Globus pallidus (tissue), 1 donor: ENCODE data around the gene NRG2.

Experiments used
- DNase-seq: peaks from one replicate; pipeline ENCODE4 v3.0.0-alpha.2; 2015; ENCODE audit warnings: low spot score

Gene NRG2

DNA sequence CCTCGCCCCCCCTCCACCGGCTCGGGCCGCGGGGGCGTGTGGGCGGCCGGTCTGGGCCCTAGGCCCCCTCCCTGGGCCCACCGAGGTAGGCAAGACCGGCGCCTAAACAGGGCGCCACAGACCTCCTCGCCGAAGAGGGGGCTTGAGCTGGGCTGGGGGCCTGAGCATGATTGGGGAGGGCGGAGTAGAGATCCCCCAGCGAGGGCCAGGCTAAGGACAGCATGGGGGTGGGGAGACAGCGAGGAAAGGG lies 138.6 kb downstream of the NRG2 start:
- no peak for DNase-seq

DNA sequence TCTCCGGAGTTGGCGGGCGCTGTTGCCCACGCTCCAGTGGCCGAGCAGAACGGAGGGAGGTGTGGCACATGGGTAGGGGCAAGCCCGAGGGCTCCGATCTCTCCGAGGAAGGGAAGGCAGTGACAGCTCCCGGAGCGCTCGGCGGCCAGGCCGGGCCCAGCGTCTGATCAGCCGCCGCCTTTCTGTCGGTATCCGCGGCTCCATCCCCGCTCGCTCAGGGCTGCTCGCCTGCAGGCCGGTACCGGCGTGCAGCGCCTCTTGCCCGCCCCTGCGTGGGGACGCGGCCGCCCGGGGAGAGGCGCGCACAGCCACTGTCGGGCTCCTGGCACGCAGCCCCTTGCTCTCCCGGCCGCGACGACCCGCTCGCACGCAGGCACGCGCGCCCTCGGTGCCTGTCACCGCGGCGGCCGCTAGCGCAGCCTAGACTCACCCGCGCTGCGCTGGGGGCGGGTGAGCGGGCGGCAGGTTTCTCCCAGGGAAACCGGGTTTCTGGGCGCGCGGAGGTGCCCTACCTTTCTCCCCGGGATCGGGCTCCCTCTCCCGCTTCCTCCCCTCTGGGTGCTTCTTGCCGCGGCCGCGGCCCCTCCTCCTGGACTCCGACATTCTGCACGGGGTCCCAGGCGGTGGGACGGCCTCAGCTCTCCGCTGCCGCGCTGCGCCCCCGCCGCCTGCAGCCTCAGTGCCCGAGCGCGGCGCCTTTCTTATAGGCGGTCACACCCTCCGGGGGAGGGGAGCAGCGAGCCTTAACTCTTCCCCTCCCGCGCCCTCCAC lies 139.1 kb downstream of the NRG2 start:
- peak; percentile 42 for DNase-seq

DNA sequence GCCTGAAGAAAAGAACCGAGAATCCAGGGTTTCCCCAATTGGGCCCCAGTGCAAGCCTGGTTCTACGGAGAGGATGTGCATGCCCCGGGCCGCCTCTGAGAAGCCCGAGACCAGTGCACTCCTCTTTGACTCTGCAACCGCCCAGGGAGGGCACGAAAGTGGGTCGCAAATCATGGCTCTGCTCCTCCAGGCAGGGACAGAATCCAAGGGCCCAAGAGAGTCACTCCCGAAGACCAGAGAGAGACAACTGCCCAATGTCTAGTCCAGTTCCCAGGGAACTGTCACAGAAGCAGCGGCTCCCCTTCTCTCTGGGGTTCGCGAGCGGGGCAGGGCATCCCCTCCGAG lies 139.7 kb downstream of the NRG2 start:
- DNase-seq, result no peak

DNA sequence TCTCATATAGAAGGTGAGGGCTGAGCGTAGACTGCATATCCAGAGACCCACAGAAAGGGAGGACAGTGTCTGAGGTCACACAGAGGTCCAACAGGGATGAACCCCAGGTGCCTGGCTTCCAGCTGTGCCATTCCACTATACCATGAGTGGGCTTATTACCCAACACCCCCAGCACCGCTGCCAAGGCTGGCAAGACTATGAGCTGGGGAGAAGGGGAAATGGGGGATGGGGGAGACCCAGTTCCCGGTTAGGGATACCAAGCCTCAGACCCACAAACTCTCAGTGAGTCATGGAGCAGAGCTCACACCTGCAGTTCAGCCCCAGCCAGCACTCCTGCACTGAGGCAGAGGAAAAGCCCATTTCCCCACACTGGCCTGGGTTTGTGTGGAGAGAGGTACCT lies 141.1 kb downstream of the NRG2 start:
- DNase-seq, result no peak

DNA sequence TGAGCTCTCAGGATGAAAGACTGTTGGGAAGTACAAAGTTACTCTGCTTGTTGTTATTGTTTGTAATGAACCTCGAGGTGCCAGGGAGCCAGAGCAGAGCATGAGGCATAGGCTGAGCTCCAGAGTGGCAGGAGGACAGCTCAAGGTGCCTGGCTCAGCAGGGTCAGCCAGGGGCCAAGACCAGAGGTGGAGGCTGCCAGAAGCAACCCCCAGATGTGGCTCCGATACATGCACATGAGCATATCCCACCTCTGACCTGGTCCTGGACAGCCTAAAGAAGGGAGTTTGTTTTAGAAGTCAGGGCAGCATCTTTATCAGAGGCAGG lies 141.9 kb downstream of the NRG2 start:
- DNase-seq, result no peak

DNA sequence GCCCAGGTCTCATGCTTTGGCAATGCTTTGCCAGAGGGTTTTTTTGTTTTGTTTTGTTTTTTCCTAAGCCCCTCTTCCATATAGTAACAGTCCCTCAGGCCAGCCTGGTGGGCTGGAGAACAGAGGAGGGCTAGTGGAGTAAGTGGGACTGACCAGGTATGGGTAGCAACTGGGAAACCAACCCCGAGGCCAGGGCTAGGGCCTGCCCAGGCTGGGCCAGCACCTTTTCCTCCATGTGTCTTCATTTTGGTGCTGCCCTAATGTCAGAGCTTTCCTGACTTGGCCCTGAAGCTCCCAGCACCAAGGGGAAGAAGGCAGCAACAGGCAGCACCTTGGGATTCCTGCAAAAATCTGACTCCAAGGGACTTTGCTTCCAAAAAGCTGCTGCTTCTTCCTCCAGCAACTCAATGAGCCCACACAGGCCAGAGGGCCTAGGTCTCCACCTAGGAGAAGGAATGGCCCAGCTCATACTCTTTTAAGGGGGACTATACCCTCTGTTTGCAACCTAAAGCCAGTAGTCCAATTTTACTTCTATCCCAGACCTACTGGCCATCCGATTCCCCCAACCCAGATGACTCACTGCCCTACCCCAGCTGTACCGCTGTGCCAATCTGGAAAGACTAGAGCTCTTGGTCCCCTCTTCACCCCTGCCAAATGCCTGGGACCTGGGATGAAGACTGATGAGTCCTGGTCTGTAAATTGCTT lies 142.4 kb downstream of the NRG2 start:
- DNase-seq, result no peak

DNA sequence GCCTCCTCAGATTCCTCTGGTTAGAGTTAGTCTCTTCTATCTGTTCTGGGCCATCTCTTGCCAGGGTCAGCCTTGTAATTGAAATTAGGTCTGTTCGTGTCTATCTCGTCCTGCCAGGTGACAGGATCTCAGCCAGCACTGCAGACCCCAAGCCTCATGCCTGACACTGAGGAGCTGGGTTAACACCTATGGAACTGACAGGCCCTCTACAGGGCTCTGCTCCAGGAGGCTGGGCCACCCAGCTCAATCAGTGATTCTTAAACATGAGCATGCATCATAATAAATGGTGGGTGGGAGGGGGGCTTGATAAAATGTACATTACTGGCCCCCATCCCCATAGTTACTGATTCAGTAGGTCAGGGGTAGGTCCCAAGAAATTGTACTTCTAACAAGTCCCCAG lies 144.1 kb downstream of the NRG2 start:
- DNase-seq, result no peak

DNA sequence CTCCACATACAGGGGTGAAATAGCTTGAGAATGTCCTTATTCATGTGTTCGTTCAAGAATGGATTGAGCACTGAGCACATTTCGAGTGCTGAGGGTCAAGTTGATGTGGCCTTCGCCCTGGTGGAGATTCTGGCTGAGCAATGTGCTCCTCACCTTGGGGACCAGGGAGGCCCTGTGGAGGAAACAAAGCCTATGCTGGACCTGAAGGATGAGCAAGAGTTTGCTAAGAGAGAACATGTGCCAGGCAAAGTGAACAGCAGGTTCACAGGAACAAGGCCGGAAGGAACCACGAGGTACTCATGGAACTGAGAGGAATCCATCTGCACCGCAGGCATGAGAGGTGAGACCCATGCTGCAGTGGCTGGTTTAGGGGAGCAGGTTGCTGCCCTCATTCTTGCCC lies 145.1 kb downstream of the NRG2 start:
- no peak for DNase-seq

DNA sequence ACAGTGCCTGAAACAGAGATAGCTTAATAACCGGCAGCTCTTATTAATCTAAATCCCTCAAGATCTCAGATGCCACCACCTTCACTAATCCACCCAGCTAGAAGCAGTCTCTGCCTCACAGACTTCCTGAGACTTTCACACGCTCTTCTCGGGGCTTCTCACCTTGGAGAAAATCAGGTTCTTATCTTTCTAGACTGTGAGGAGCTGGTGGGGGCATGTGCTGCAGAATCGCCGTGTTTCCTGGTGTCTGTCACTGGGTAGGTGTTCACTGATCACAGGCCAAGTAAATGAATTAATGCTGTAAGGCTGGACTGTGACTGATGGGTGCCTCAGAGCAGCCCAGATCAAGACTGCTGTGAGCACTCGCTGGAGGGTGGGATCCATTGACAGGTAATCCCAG lies 145.8 kb downstream of the NRG2 start:
- no peak for DNase-seq

DNA sequence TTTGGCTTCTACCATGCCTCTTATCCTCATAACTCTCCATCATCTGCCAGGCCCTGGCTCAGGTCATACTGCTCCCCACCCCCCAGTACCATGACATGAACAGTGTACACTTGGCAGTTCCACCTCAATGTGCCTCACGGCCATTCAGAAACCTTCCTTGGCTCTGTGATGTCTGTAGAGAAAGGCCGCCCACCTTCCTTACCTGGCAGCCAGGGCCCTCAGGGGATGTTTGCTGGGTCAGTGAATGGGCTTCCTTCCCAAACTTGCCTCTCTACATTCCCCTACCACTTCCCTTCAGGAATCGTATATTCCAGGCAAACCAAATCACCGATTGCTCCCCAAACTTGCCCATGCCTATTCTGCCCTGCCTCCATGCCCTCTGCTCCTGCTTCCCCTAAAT lies 146.4 kb downstream of the NRG2 start:
- no peak for DNase-seq

DNA sequence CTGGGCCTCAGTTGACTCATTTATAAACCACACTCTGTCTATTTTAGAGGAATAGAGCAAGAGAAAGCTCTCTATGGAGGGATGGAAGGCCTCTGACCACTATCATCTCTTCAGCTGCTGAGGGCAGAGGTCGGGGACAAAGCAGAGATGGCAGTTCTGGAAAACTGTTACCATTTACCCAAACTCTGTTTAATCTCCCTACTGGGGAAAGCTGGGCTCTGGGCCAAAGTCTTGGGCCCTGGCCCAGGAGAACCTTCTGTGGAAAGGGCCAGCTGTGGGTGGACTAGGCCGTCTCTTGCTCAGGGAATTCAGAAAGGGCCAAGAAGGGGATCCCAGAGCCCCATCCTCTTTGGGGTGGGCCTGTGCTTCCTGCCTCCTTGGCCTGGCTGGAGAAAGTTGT lies 147.5 kb downstream of the NRG2 start:
- peak; percentile 41 for DNase-seq

DNA sequence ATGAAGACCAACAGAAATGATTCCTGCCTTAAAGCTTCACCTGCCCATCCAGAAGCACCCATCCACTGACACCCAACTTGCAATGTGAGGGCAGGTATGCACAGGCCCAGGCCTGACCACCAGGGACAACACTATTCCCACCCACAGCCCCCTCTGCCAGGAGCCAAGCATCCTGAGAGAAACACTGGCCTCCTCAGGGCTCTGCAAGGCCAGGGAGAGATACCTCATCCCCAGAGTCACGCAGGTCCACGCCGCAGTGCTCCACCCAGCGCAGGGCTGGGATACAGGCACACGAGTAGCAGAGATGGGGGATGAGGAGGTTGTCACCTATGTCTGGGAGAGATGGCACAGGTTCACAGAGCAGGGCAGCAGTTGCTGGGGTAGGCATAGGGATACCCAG lies 148.1 kb downstream of the NRG2 start:
- no peak for DNase-seq

DNA sequence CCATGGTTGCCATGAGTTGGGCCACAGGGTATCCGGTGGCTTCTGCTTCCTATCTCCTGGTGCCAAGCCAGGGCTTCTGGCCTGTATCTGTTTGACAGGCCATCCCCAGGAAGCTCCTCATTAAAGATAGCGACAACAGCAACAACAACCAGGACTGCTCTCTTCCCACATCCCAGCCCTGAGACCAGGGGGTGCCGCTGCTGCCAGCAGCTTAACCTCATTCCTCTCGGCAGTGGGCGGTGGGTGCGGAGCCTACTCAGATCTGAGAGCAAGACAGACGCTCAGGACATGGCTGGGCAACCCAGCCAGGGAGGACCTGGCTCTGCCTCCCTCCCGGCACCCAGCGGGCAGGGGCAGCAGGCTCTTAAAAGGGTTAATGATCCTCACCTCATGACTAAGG lies 149.2 kb downstream of the NRG2 start:
- no peak for DNase-seq

DNA sequence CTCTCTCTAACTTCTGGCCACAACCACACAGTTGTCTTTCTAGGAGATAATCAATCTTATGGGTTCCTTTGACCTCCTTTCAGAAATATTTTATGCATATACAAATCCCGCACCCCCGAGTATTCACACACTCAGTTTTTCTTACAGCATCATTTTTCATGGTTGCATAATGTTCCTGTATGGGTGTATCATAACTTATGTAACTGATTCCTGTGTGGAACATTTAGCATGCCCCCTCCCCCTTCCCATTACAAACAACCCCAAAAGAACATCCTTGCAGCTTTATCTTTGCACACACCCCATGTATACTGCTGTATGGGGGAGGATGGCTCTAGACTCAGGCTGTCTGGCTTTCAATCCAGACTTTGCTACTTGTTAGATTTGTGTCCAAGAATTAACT lies 153.7 kb downstream of the NRG2 start:
- DNase-seq, result no peak

DNA sequence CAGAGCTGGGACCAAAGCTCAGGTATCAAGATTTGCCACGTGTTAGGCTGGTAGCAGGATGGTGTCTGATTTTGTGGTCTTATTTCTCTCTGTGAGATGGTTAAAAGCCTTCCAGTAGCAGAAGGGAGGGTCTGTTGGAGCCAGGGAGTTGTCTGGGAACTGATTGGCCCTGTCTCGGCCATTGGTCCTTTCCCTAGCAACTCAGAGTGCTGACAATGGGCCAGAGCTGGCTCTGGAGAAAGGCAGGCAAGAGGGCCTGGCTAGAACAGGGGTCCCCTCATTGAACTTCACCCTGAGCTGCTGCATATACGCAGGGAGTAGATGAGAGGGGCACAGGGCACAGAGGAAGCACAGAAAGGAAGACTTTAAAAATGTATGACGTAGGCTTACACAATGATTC lies 154.7 kb downstream of the NRG2 start:
- DNase-seq, result no peak

DNA sequence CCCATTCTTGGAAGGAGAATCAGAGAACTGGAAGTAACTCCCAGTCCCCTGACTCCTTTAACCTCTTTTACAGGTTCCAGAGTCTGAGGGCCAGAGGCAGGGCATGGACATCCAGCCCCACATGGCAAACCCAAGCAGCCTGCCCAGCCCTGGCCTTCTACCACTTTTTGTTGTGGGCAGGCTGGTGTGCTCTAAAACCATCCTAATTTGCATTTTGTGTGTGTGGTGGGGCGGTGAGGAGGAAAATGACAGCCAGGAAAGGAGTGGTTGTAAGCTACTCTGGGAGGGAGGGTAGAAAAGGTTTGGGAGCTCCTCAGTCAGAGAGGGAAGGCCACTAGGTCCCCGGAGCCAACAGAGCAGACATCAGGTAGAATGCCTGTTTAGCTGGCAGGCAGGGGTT lies 156.9 kb downstream of the NRG2 start:
- DNase-seq, result no peak

DNA sequence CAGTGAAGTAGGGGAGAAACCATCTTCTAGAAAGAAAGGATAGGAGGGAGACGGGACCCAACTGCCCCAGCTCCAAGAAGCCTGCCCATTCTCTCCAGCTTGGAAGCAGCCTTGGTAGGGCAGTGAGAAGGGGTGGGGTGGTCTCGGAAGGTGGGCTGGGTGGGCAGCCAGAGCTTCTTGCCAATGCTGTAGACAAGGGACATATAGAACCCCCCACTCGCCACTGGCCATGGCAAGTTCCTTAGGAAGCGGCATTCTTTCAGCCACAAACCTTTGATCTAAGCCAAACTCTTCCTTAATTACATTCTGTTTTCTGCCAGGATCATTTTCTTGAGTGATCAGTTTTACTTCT lies 157.3 kb downstream of the NRG2 start:
- no peak for DNase-seq

DNA sequence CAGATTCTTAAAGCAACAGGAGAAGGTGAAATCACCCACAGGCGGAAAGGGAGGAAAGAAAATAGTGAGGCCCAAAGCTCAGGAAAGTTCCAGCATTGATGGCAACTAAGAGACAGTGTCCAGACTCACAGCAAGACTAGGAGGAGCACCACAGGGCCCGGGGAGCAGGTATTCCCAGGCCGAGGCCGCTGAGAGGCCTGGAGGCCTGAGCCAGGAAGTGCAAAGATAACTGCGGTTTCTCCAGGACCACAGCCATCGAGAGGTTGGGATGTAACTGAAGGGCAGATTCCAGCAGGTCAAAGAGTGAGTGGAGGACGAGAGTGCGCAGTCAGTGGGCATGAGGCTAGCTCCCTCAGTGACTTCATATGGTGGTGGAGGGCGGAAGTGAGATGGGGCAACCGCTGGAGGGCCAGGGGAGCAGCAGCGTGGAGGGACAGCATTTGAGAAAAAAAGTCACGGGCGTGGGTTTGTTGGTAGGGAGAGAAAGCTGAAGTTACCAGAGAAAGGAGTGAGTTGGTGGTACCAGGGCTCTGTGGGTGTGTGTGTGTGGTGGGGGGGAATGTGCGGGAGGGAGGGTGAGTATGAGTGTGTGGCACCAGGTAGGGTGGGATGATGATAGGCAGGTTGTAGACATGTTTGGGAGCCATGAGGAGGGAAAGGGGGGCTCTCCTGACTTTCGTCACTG lies 157.8 kb downstream of the NRG2 start:
- no peak for DNase-seq

DNA sequence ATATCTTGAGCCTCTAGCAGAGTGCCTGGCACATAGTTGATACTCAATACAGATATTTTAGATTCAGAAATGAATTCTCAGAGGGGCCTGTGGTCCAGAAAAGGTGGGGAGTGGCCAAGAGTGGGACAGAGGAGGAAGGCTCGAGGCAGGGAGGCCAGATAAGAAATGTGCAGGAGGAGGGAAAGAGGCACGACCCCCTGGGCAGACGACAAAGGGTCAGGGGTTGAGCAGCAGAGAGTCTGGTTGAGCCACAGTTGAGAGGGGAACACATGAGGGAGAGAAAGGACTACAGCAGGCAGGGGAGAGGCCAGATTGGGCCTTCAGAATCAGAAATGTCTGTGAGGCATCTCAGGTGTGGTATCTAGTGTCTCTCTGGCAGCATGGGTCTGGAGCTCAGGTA lies 158.4 kb downstream of the NRG2 start:
- no peak for DNase-seq

DNA sequence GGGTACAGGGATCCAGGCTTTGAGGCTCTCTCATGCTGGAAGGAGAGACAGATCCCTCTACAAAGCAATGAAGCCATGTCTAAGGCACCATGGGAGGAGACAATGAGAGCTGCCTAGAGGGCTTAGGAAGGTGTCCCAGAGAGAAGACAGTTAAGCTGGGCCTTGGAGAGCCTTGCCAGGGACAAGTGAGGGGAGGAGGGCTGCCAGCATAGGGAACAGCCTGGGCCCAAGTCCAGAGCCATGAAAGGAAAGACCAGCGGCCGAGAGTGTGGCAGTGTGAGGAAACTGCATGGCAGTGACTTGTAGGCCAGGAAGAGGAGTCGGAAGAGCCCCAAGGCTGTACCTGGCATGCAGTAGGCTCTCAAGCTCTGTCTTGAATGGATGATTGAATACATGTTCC lies 159.0 kb downstream of the NRG2 start:
- no peak for DNase-seq

DNA sequence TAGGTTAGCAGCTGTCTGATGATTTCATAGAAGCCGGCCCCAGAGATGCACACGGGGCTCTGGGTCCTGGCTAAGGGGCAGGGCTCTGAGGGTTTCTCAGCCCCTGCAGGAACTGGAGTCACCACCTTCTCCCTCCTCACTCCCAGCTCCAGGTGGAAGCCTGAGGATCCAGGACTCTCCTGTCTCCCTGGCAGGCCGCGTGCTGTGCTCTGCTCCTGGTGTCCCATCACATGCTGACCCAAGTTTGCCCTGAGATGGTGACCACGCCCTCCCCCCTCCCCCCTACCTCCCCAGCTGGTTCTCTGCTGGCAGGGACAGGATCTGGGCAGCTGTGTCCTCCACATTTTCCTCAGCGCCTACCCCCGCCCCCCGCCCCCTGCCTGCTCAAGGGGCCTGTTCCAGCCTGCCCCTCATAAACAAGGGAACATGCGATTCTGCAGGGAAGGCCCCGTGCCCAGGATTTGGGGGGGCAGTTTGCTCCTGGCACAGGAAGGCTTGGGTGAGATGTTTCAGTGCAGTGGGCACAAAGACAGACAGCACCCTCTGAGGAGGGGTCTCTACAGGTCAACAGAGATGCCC lies 160.0 kb downstream of the NRG2 start:
- DNase-seq, result no peak

DNA sequence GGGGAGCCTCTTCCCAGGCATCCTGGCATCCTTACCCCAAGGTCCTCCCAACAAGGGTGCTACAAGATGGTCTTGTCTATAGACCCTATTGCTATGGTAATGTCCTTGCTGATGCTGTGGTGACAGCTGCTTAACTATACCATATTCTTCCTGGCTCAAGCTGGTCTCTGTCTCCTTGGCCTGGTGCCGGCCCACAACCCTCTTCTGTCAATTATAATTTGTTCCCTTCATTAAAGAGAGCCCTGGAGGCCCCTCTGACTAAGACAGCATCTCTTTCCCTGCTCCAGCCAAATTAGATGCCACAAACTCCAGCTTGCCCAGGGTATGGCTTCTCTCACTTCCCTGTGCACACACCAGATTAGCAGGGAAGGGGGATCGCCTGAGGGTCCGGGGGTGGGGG lies 160.8 kb downstream of the NRG2 start:
- no peak for DNase-seq

DNA sequence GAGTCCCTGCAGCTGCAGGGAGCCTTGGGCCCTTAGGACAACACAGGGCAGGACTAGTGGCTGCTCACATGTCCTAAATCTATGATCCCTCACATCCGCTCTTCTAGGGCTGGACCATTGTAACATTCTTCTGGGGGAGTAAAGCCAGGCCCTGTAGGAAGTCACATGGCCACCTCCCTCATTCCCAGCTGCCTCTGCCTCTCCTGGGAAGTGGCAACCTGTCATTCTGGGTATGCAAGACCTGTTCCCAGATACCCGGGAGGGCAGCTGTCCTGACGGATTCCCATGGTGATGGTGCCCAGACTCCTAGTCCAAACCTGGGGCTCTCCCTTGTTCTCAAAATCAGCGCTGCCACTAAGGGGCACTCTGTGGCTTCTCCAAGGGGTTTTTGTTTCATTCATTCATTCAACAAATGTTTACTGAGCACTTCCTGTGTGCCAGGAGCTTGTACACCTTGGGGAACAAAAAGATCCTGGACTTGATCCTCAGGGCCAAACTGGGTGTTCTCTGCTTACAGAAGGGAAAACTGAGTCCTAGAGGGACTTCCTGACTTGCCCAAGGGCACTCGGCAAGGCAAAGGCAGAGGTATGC lies 161.9 kb downstream of the NRG2 start:
- DNase-seq, result no peak
